Activated CD4-positive, alpha-beta T cell treated with anti-CD3 and anti-CD28 coated beads for 36 hours (primary cell): ENCODE measurements around the gene EHHADH. TPM values are rescaled to one million over a fixed set of nuclear protein-coding genes. Genes with fewer than 3 reads are reported as not detected.

Source experiments
- ATAC-seq: fragments of 200-7000 bp; cut with Tn5 transposase; one replicate; pipeline ENCODE4 v1.10.0; 2021; ENCODE audit warnings: mild to moderate bottlenecking, moderate library complexity
- CTCF ChIA-PET: fragments of 350-600 bp; sonication (Branson Sonifier 250); formaldehyde crosslinking; loops from one replicate; lab custom pipeline; 2021; ENCODE audit warnings: antibody characterized with exemption; lab: Charles Lee
- POLR2A ChIA-PET: fragments of 350-600 bp; sonication (Branson Sonifier 250); formaldehyde crosslinking; loops from one replicate; lab custom pipeline; 2021; ENCODE audit warnings: antibody characterized with exemption, inconsistent platforms; lab: Charles Lee
- DNase-seq: peaks from one replicate; pipeline ENCODE4 v3.0.0-alpha.2; 2020
- H3K27ac Mint-ChIP-seq: one replicate; pipeline ENCODE4 v1.8.0; 2021; ENCODE audit warnings: mixed read lengths
- H3K27me3 Mint-ChIP-seq: one replicate; pipeline ENCODE4 v1.8.0; 2021; ENCODE audit warnings: mixed read lengths
- H3K36me3 Mint-ChIP-seq: one replicate; pipeline ENCODE4 v1.8.0; 2021; ENCODE audit warnings: low read depth, mixed read lengths
- H3K4me1 Mint-ChIP-seq: one replicate; pipeline ENCODE4 v1.8.0; 2021; ENCODE audit warnings: mixed read lengths
- H3K4me3 Mint-ChIP-seq: one replicate; pipeline ENCODE4 v1.8.0; 2021; ENCODE audit warnings: mild to moderate bottlenecking, moderate library complexity, mixed read lengths
- H3K9me3 Mint-ChIP-seq: one replicate; pipeline ENCODE4 v1.8.0; 2021; ENCODE audit warnings: low read depth, mixed read lengths
- intact Hi-C, 2 experiments: fragments of 100-400 bp; cut with DNase I in 1 of 2; cut with micrococcal nuclease in 1 of 2; formaldehyde crosslinking; loops; one replicate each; pipeline versions ENCODE4 v1.14.2 to v1.15.1; 2022 to 2024; cut with DNase I, micrococcal nuclease
- total RNA-seq, 2 experiments: library from RNA; stranded (reverse); gene quantifications; one replicate each; pipeline ENCODE4 v1.2.3, GENCODE V29; 2021

The EHHADH gene
- total RNA-seq, 2 experiments from 2014 or later = 2.7 to 3.3 TPM

GRCh38 chr3:185188816-185189215 lies 65.0 kb downstream of the EHHADH start:
- ATAC-seq (no peak), DNase-seq (no peak)
- Mint-ChIP-seq H3K9me3 (no peaks in the 10 kb centered on the region), H3K4me3 (no peak overlapping the region), H3K27me3 (peaks cover 2% of the 10 kb centered on the region), H3K27ac (no peak overlapping the region), H3K4me1 (no peaks in the 10 kb centered on the region), H3K36me3 (peaks cover 2% of the 10 kb centered on the region)
- ChIA-PET POLR2A (no interaction called here), CTCF (no interaction called here)
- intact Hi-C loops = no loop called here

GRCh38 chr3:185187391-185187790 lies 66.5 kb downstream of the EHHADH start:
- intact Hi-C loops = no loop called here
- CTCF ChIA-PET = interaction anchor here (1.0 to 1.1 kb wide), 3 partner anchors 9 to 312 kb away, joined by 3 read pairs; no protein-coding TSS in a partner anchor
- H3K27me3 Mint-ChIP-seq = no peaks in the 10 kb centered on the region

GRCh38 chr3:185176750-185177359 lies 77.0 kb downstream of the EHHADH start:
- no peaks in the 10 kb centered on the region for H3K36me3 Mint-ChIP-seq

More at GRCh38 chr3:185187391-185187790, 66.5 kb downstream of the EHHADH start:
- Mint-ChIP-seq H3K9me3 (no peaks in the 10 kb centered on the region), H3K27ac (no peak overlapping the region), H3K4me3 (no peak overlapping the region), H3K4me1 (no peaks in the 10 kb centered on the region), H3K36me3 (no peaks in the 10 kb centered on the region)
- ATAC-seq (no peak), DNase-seq (no peak)
- POLR2A ChIA-PET = no interaction called here

GRCh38 chr3:185175370-185175987 lies 78.4 kb downstream of the EHHADH start:
- ATAC-seq = no peak
- H3K4me3 Mint-ChIP-seq = no peak overlapping the region

More at GRCh38 chr3:185176750-185177359, 77.0 kb downstream of the EHHADH start:
- intact Hi-C loops = loop anchor here in 1 of 2 experiments (1.0 kb wide), 1 partner anchor 302 kb away; no protein-coding TSS in a partner anchor
- no peak for ATAC-seq
- ChIA-PET CTCF (interaction anchor here (0.6 to 1.3 kb wide), 14 partner anchors 8 to 539 kb away, joined by 3 to 5 read pairs (median 4); no protein-coding TSS in a partner anchor), POLR2A (no interaction called here)
- H3K4me1 Mint-ChIP-seq = no peaks in the 10 kb centered on the region
- H3K27me3 Mint-ChIP-seq = peaks cover 7% of the 10 kb centered on the region
- peak; percentile 55 for DNase-seq
- H3K4me3 Mint-ChIP-seq = no peak overlapping the region
- no peak overlapping the region for H3K27ac Mint-ChIP-seq
- H3K9me3 Mint-ChIP-seq = no peaks in the 10 kb centered on the region

GRCh38 chr3:185172086-185173049 lies 81.5 kb downstream of the EHHADH start:
- peaks cover 9% of the 10 kb centered on the region for H3K27me3 Mint-ChIP-seq
- no peaks in the 10 kb centered on the region for H3K36me3 Mint-ChIP-seq
- H3K9me3 Mint-ChIP-seq = no peaks in the 10 kb centered on the region
- no peak overlapping the region for H3K4me3 Mint-ChIP-seq
- no peak overlapping the region for H3K27ac Mint-ChIP-seq
- CTCF ChIA-PET = interaction anchor here (1.1 to 1.8 kb wide), 3 partner anchors 10 to 245 kb away, joined by 3 to 8 read pairs (median 6); no protein-coding TSS in a partner anchor
- intact Hi-C loops = no loop called here
- H3K4me1 Mint-ChIP-seq = no peaks in the 10 kb centered on the region
- POLR2A ChIA-PET = no interaction called here
- DNase-seq (no peak), ATAC-seq (no peak)

More at GRCh38 chr3:185175370-185175987, 78.4 kb downstream of the EHHADH start:
- no peak overlapping the region for H3K27ac Mint-ChIP-seq
- DNase-seq = no peak
- POLR2A ChIA-PET = no interaction called here
- H3K36me3 Mint-ChIP-seq = no peaks in the 10 kb centered on the region
- CTCF ChIA-PET = interaction anchor here (1.1 to 1.3 kb wide), 4 partner anchors 10 to 43 kb away, joined by 4 to 5 read pairs (median 4); no protein-coding TSS in a partner anchor
- H3K9me3 Mint-ChIP-seq = no peaks in the 10 kb centered on the region
- intact Hi-C loops = no loop called here
- H3K27me3 Mint-ChIP-seq = peaks cover 9% of the 10 kb centered on the region
- no peaks in the 10 kb centered on the region for H3K4me1 Mint-ChIP-seq

GRCh38 chr3:185164428-185165217 lies 89.2 kb downstream of the EHHADH start:
- H3K27ac Mint-ChIP-seq = no peak overlapping the region
- CTCF ChIA-PET = interaction anchor here (1.0 to 2.6 kb wide), 2 partner anchors 12 kb away, joined by 3 to 8 read pairs; partner anchors contain the start of gene C3orf70
- intact Hi-C loops = no loop called here
- POLR2A ChIA-PET = interaction anchor here (0.6 kb wide), 1 partner anchor 364 kb away, joined by 3 read pairs; no protein-coding TSS in a partner anchor
- no peak for ATAC-seq
- peaks cover 5% of the 10 kb centered on the region for H3K27me3 Mint-ChIP-seq
- H3K4me1 Mint-ChIP-seq = no peaks in the 10 kb centered on the region
- H3K36me3 Mint-ChIP-seq = no peaks in the 10 kb centered on the region
- no peak for DNase-seq
- no peaks in the 10 kb centered on the region for H3K9me3 Mint-ChIP-seq
- H3K4me3 Mint-ChIP-seq = no peak overlapping the region

GRCh38 chr3:185162634-185163033 lies 91.2 kb downstream of the EHHADH start:
- intact Hi-C loops = no loop called here
- no peaks in the 10 kb centered on the region for H3K9me3 Mint-ChIP-seq
- no peak for ATAC-seq
- ChIA-PET CTCF (interaction anchor here (0.6 to 2.6 kb wide), 3 partner anchors 10 to 36 kb away, joined by 3 to 8 read pairs (median 3); partner anchors contain the start of gene C3orf70), POLR2A (no interaction called here)
- no peaks in the 10 kb centered on the region for H3K36me3 Mint-ChIP-seq
- H3K27ac Mint-ChIP-seq = no peak overlapping the region
- H3K27me3 Mint-ChIP-seq = peaks cover 14% of the 10 kb centered on the region
- no peaks in the 10 kb centered on the region for H3K4me1 Mint-ChIP-seq
- H3K4me3 Mint-ChIP-seq = no peak overlapping the region
- no peak for DNase-seq

GRCh38 chr3:185161761-185162160 lies 92.1 kb downstream of the EHHADH start:
- ChIA-PET CTCF (interaction anchor here (1.7 to 2.6 kb wide), 2 partner anchors 10 to 16 kb away, joined by 4 to 8 read pairs; partner anchors contain the start of gene C3orf70), POLR2A (no interaction called here)
- ATAC-seq (no peak), DNase-seq (no peak)
- intact Hi-C loops = no loop called here
- peaks cover 17% of the 10 kb centered on the region for H3K27me3 Mint-ChIP-seq
- H3K27ac Mint-ChIP-seq = no peak overlapping the region
- no peaks in the 10 kb centered on the region for H3K36me3 Mint-ChIP-seq
- no peaks in the 10 kb centered on the region for H3K9me3 Mint-ChIP-seq
- no peaks in the 10 kb centered on the region for H3K4me1 Mint-ChIP-seq
- H3K4me3 Mint-ChIP-seq = no peak overlapping the region

- peaks cover 18% of the 10 kb centered on the region for H3K27me3 Mint-ChIP-seq
- H3K36me3 Mint-ChIP-seq = no peaks in the 10 kb centered on the region
- no peak overlapping the region for H3K27ac Mint-ChIP-seq
- ATAC-seq = no peak
- CTCF ChIA-PET = interaction anchor here (1.0 to 2.9 kb wide), 3 partner anchors 10 to 21 kb away, joined by 4 to 8 read pairs (median 4); no protein-coding TSS in a partner anchor
- no peak overlapping the region for H3K4me3 Mint-ChIP-seq
- H3K9me3 Mint-ChIP-seq = no peaks in the 10 kb centered on the region
- intact Hi-C loops = no loop called here
- no peak for DNase-seq
- H3K4me1 Mint-ChIP-seq = peaks cover 3% of the 10 kb centered on the region
- POLR2A ChIA-PET = no interaction called here
Measured at GRCh38 chr3:185157347-185157746, 96.5 kb downstream of the EHHADH start.

GRCh38 chr3:185155678-185156077 lies 98.2 kb downstream of the EHHADH start:
- Mint-ChIP-seq H3K27me3 (peaks cover 27% of the 10 kb centered on the region), H3K36me3 (no peaks in the 10 kb centered on the region), H3K27ac (no peak overlapping the region), H3K4me1 (peaks cover 5% of the 10 kb centered on the region), H3K4me3 (no peak overlapping the region), H3K9me3 (no peaks in the 10 kb centered on the region)
- DNase-seq (no peak), ATAC-seq (no peak)
- CTCF ChIA-PET = interaction anchor here (0.7 kb wide), 1 partner anchor 10 kb away, joined by 3 read pairs; no protein-coding TSS in a partner anchor
- POLR2A ChIA-PET = no interaction called here
- intact Hi-C loops = no loop called here
